ENCODE measurements around the gene STAG2.
"Not testable (repeated sequence)": the region's sequence is repeated elsewhere in the genome, so short reads cannot be mapped to it uniquely, and the experiment has no call there.

Gene STAG2

GRCh38 chrX:123961268-123962005 is at the start of gene STAG2:
TSS of gene STAG2 (plus strand) at chrX:123961706. CDS start at chrX:124022628, 60,922 bp downstream.
- DNase-seq (ENCODE audit: low read depth in 2 of 2, low spot score in 1 of 2) = no peak

- DNase-seq (ENCODE audit: low read depth in 2 of 2, low spot score in 1 of 2) = no peak
Observed at GRCh38 chrX:123917069-123917468, 44.4 kb upstream of the STAG2 start.

GRCh38 chrX:123918106-123918721 is 43.3 kb upstream of the STAG2 start:
- no peak for DNase-seq (ENCODE audit: low read depth in 2 of 2, low spot score in 1 of 2)

GRCh38 chrX:123920105-123920785 is 41.3 kb upstream of the STAG2 start:
- DNase-seq (ENCODE audit: low read depth in 2 of 2, low spot score in 1 of 2) = no peak

GRCh38 chrX:123923211-123923610 is 38.3 kb upstream of the STAG2 start:
- DNase-seq (ENCODE audit: low read depth in 2 of 2, low spot score in 1 of 2) = no peak

GRCh38 chrX:123924186-123924585 is 37.3 kb upstream of the STAG2 start:
- DNase-seq (ENCODE audit: low read depth in 2 of 2, low spot score in 1 of 2) = no peak

GRCh38 chrX:123927845-123928244 is 33.7 kb upstream of the STAG2 start:
- no peak for DNase-seq (ENCODE audit: low read depth in 2 of 2, low spot score in 1 of 2)

- DNase-seq (ENCODE audit: low read depth in 2 of 2, low spot score in 1 of 2) = not testable (repeated sequence)
Observed at GRCh38 chrX:123932055-123932454, 29.5 kb upstream of the STAG2 start.

- no peak for DNase-seq (ENCODE audit: low read depth in 2 of 2, low spot score in 1 of 2)
Observed at GRCh38 chrX:123943074-123943473, 18.4 kb upstream of the STAG2 start.

GRCh38 chrX:123943488-123943887 is 18.0 kb upstream of the STAG2 start:
- no peak for DNase-seq (ENCODE audit: low read depth in 2 of 2, low spot score in 1 of 2)

- DNase-seq (ENCODE audit: low read depth in 2 of 2, low spot score in 1 of 2) = no peak
Observed at GRCh38 chrX:123949846-123950245, 11.7 kb upstream of the STAG2 start.

GRCh38 chrX:123959281-123960063 is 2.0 kb upstream of the STAG2 start:
- no peak for DNase-seq (ENCODE audit: low read depth in 2 of 2, low spot score in 1 of 2)

- no peak for DNase-seq (ENCODE audit: low read depth in 2 of 2, low spot score in 1 of 2)
Observed at GRCh38 chrX:123960956-123961267, 594 bp upstream of the STAG2 start.

- DNase-seq (ENCODE audit: low read depth in 2 of 2, low spot score in 1 of 2) = no peak
Observed at GRCh38 chrX:123962006-123962467, 531 bp downstream of the STAG2 start.

- peak; percentile 39 to 63 for DNase-seq (ENCODE audit: low read depth in 2 of 2, low spot score in 1 of 2)
Observed at GRCh38 chrX:123962794-123963373, 1.4 kb downstream of the STAG2 start.

GRCh38 chrX:123964156-123964834 is 2.8 kb downstream of the STAG2 start:
- DNase-seq (ENCODE audit: low read depth in 2 of 2, low spot score in 1 of 2) = no peak

GRCh38 chrX:123965712-123966111 is 4.2 kb downstream of the STAG2 start:
- DNase-seq (ENCODE audit: low read depth in 2 of 2, low spot score in 1 of 2) = no peak

GRCh38 chrX:123967497-123967896 is 6.0 kb downstream of the STAG2 start:
- DNase-seq (ENCODE audit: low read depth in 2 of 2, low spot score in 1 of 2) = no peak

- DNase-seq (ENCODE audit: low read depth in 2 of 2, low spot score in 1 of 2) = no peak
Observed at GRCh38 chrX:123968383-123969050, 7.0 kb downstream of the STAG2 start.

- no peak for DNase-seq (ENCODE audit: low read depth in 2 of 2, low spot score in 1 of 2)
Observed at GRCh38 chrX:123971982-123972381, 10.5 kb downstream of the STAG2 start.

Measured in stimulated activated CD8-positive, alpha-beta memory T cell treated with anti-CD3 and anti-CD28 coated beads, Interleukin-4, amount 100 ng/mL, for 1 hour (primary cell).